T1000 (cell line): ENCODE data around the gene ZBTB40.

ENCODE experiments used
- DNase-seq: peaks from one replicate; lab custom pipeline; 2025; ENCODE audit warnings: mixed read lengths; lab: John Stamatoyannopoulos, UW

ZBTB40 gene

GRCh38 chr1:22507587-22507986 is 55.9 kb downstream of the ZBTB40 start:
- DNase-seq, result no peak

- no peak for DNase-seq
Observed at GRCh38 chr1:22508329-22508728, 56.7 kb downstream of the ZBTB40 start.

GRCh38 chr1:22508991-22509390 is 57.3 kb downstream of the ZBTB40 start:
- DNase-seq, result no peak

- no peak for DNase-seq
Observed at GRCh38 chr1:22509815-22510214, 58.2 kb downstream of the ZBTB40 start.

GRCh38 chr1:22512873-22513272 is 61.2 kb downstream of the ZBTB40 start:
- no peak for DNase-seq

GRCh38 chr1:22516906-22517571 is 65.4 kb downstream of the ZBTB40 start:
- no peak for DNase-seq

DNA sequence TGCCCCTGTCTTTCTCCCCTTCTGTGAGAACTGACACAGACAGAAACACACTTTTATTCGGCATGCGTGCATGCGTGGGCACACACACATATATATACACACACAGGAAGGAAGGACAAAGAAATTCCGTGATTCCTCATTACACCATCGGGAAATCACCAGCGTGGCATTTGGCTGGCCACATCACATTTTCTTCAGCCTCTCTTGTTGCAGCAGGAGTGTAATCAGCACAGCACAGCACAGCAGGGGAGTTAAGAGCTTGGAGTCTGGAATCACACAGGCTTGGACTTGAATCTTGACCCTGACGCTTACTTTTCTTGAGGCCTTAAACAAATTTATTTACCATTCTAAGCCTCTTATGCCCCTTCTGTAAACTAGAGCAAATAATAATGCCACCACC is 66.3 kb downstream of the ZBTB40 start:
- DNase-seq, result no peak

- DNase-seq, result no peak
Observed at GRCh38 chr1:22518379-22518778, 66.7 kb downstream of the ZBTB40 start.

- DNase-seq, result no peak
Observed at GRCh38 chr1:22520871-22521270, 69.2 kb downstream of the ZBTB40 start.

DNA sequence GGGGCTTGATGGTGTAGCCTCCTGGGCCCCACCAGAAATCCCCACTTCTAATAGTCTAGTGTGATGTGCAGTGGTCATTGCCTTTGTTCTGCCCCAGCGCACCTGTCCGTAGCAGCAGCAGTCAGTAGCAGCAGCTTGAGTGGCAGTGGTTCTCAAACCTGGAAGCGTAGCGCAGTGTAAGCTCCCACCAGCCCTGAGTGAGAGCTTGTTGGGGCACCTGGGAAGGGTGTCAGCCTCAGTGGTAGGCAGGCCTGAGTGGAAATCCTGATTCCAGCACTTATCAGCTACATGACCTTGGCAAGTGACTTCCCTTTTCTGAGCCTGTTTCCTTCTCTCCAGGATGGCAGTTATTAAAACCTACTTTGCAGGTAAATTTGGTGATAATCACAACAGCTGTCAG is 70.0 kb downstream of the ZBTB40 start:
- no peak for DNase-seq

DNA sequence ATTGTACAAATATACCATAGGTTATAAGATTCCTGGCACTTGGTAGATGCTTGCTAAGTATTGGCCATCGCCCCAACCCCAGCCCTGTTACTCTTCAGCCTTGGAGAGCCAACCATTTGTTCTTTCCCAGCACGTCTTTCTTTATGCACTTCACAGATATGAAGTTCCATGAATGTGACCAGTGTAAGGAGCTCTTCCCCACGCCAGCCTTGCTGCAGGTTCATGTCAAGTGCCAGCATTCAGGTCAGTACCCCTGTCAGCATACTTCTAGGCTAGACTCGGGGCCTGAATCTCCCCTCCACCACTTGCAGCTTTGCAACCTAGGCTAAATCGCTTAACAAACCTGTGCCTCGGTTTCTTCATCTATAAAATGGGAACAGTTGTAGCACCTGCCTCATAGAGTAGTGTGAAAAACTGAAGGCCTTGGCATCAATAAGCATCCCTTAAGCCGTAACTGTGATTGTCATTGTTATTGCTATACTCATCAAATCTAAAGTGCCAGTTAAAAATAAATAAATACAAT is 70.6 kb downstream of the ZBTB40 start:
- DNase-seq, result no peak

GRCh38 chr1:22524481-22524880 is 72.8 kb downstream of the ZBTB40 start:
- no peak for DNase-seq

- no peak for DNase-seq
Observed at GRCh38 chr1:22525211-22525610, 73.6 kb downstream of the ZBTB40 start.

GRCh38 chr1:22525646-22526045 is 74.0 kb downstream of the ZBTB40 start:
- DNase-seq, result no peak

- no peak for DNase-seq
Observed at GRCh38 chr1:22526098-22526497, 74.4 kb downstream of the ZBTB40 start.

DNA sequence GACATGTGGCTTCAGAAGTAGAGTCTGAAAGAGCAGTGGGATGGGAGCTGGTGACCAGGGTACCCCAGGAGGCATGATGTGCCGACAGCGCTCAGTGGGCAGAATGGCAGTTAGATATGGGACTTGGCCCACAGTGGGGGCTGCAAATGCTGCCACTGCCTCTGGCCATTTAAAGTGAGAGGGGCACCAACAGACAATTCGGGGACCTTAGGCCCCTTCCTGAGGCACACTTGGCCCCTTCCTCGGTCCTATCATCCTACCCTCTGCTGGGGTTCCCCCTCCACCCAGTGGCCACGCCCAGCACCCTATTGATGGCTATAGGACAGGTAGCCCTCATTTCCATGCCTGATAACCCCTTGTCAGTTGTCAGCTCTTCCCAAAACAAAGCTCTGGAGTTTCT is 75.0 kb downstream of the ZBTB40 start:
- no peak for DNase-seq

DNA sequence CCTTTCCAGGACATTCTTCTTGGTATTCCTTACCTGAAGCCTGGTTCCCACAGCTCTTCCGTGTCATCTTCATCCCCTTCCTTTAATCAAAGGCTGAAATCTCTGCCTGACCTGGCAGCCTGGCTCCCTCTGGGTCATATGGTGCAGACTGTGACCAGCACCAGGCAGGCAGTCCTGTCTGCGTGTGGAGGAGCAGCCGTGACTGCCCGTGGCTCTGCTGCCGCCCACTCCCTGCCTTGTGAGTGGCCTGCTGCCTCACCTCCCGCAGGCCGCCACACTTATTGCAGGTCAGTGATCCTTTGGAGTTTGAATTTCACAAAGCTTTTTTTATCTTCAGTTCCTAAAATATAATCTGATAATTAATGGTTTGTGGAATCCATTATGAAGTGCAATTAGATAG is 75.5 kb downstream of the ZBTB40 start:
- no peak for DNase-seq

GRCh38 chr1:22527555-22528296 is 76.1 kb downstream of the ZBTB40 start:
- DNase-seq, result no peak

- no peak for DNase-seq
Observed at GRCh38 chr1:22528451-22528850, 76.8 kb downstream of the ZBTB40 start.

DNA sequence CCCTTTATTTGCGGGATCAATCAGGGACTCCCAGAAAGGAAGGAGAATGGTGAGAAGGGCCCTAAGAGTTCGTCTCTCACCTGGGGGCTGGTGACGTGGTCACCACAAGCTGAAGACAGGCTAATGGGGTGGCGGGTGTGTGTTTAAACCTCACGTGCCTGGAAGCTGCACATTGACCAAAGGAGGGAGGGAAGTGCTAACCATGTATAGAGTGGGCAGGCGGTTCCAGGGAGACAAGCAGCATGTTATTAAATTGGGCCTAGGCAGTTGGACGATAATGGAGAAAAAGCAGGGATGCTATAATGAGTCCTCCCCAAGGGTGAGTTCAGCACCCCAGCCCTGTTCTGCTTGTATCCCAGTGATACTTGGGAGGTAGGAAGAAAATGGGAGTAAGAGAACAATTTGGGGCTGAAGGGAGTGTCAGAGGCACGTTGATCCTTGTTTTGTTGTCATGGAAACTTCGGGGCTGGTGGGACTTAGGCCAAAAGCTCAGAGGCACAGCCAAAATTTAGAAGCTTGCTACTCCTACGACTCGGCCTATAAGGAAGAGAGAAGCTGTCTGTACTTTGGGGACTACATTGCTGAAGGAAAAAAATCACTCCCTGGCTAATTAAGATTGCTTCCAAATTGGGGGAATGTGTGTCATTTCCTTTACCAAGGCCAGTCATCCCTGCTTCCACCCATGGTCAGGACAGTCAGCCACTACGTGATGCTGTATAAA is 78.4 kb downstream of the ZBTB40 start:
- no peak for DNase-seq

GRCh38 chr1:22530715-22531114 is 79.1 kb downstream of the ZBTB40 start:
- no peak for DNase-seq

- no peak for DNase-seq
Observed at GRCh38 chr1:22531251-22531650, 79.6 kb downstream of the ZBTB40 start.
